Transverse colon (tissue), 4 donors: ENCODE measurements around the gene ABHD8. TPM values are rescaled to one million over a fixed set of nuclear protein-coding genes. Genes with fewer than 3 reads are reported as not detected.

Experiments used
- DNase-seq: peaks from one replicate; pipeline ENCODE4 v3.0.0-alpha.2; 2019
- H3K27ac ChIP-seq, 4 donors: fragments of 200-600 bp; sonication (generic); 2 replicates each; pipeline ENCODE4 v1.5.1; 2016 to 2018; ENCODE audit warnings: inconsistent platforms in 4 of 4
- H3K27me3 ChIP-seq: fragments of 200-600 bp; sonication (generic); 2 replicates; pipeline ENCODE4 v1.5.1; 2017; ENCODE audit warnings: inconsistent platforms
- H3K36me3 ChIP-seq, 4 donors: fragments of 200-600 bp; sonication (generic); 2 replicates each; pipeline ENCODE4 v1.5.1; 2017 to 2019; ENCODE audit warnings: inconsistent platforms in 4 of 4
- H3K4me1 ChIP-seq, 4 donors: fragments of 200-600 bp; sonication (generic); 2 replicates each; pipeline ENCODE4 v1.5.1; 2017 to 2020; ENCODE audit warnings: inconsistent platforms in 4 of 4
- H3K4me3 ChIP-seq, 4 donors: fragments of 200-600 bp; sonication (generic); 1 replicate in 1 of 4; 2 replicates in 3 of 4; pipeline versions ENCODE4 v1.5.1 to v1.6.1; 2017 to 2019; ENCODE audit warnings: inconsistent platforms in 4 of 4
- H3K9me3 ChIP-seq, 2 donors: fragments of 200-600 bp; sonication (generic); 2 replicates each; pipeline ENCODE4 v1.5.1; 2017 to 2019; ENCODE audit warnings: inconsistent platforms in 2 of 2
- EP300 ChIP-seq: sonication (generic); formaldehyde crosslinking; IDR thresholded peaks from one replicate; pipeline ENCODE4 v1.6.1; 2017; ENCODE audit warnings: antibody characterized with exemption, low read depth
- POLR2A ChIP-seq: fragments of 450-650 bp; IDR thresholded peaks from one replicate; pipeline ENCODE4 v1.6.1; 2016; ENCODE audit warnings: antibody characterized with exemption, mild to moderate bottlenecking, moderate library complexity
- POLR2AphosphoS5 ChIP-seq, 3 donors: sonication (generic); formaldehyde crosslinking; IDR thresholded peaks; one replicate each; pipeline ENCODE4 v1.6.1; 2016; ENCODE audit warnings: antibody characterized with exemption in 3 of 3
- WGBS, 2 donors: methylation state at CpG; one replicate each; pipeline ENCODE4 v1.1.5; 2018; ENCODE audit warnings: low coverage in 1 of 2; 5-methylcytosine and 5-hydroxymethylcytosine counted together
- in situ Hi-C, 4 donors: fragments of 200-750 bp; cut with MboI; loops; one replicate each; pipeline versions ENCODE4 v1.15.0 to v1.15.1; 2017; ENCODE audit warnings: low sequenced_read_pairs in 3 of 4, low pct_ligation_motif_present in 1 of 4, low pct_unique_long_range_greater_than_20kb in 1 of 4
- intact Hi-C: fragments of 100-400 bp; cut with DNase I; formaldehyde crosslinking; loops from one replicate; pipeline ENCODE4 v1.15.1; 2023; ENCODE audit warnings: low total_unique reads
- total RNA-seq, 4 donors: library from RNA; depleted of rRNA; stranded (reverse); fragments of >200 nt; gene quantifications; one replicate each; pipeline ENCODE4 v1.1.0, GENCODE V29; 2016
- TF ChIP-seq, protein P1 (sequence below), 5 experiments: fragments of 200-600 bp in 3 of 5; fragments of 450-650 bp in 2 of 5; sonication (generic) in 3 of 5; IDR thresholded peaks; 1 replicate in 2 of 5; 2 replicates in 3 of 5; pipeline ENCODE4 v1.5.1; 2016 to 2017; ENCODE audit warnings: antibody characterized with exemption in 5 of 5, inconsistent platforms in 3 of 5, mild to moderate bottlenecking in 2 of 5, moderate library complexity in 1 of 5

Gene ABHD8
- total RNA-seq, 4 donors from 2014 or later = 6.0 to 14.1 (median 9.1) TPM

DNA sequence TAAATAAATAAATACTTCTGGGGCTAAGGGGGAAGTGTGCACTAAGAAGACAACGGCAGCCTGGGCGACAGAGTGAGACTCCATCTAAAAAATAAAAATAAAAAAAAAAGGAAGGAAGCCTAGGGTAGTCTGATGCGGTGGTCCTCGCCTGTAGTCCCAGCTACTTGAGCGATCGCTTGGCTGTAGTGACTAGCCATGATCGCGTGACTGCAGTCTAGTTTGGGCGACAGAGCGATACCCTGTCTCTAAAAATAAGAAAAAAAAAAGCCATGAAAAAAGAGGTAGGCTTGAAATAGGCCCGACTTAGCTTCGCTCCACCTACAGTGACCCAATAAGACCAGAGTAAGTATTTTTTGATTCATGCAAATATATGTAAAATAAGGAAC, 36.6 kb downstream of the ABHD8 start:
- in situ Hi-C loops (no loop called here), intact Hi-C loops (no loop called here)
- Histone ChIP-seq H3K4me1 (peaks cover 8 to 18% (median 12%) of the 10 kb centered on the region in 4 donors), H3K4me3 (no peak overlapping the region), H3K36me3 (peaks cover 0 to 12% (median 3%) of the 10 kb centered on the region in 4 donors), H3K9me3 (no peaks in the 10 kb centered on the region), H3K27ac (peak overlapping the region; percentile 72 to 86 (median 84)), H3K27me3 (no peaks in the 10 kb centered on the region)
- WGBS, 2 donors = 72% methylated on average over 12 of the region's 12 CpGs; no CpG with 5 or more reads in 1 of the 2 donors
- DNase-seq = no peak
- no peak for TF ChIP-seq POLR2AphosphoS5 (IDR thresholded peaks at IDR 0.05)
- no peak for TF ChIP-seq EP300
- TF ChIP-seq, protein P1, sequence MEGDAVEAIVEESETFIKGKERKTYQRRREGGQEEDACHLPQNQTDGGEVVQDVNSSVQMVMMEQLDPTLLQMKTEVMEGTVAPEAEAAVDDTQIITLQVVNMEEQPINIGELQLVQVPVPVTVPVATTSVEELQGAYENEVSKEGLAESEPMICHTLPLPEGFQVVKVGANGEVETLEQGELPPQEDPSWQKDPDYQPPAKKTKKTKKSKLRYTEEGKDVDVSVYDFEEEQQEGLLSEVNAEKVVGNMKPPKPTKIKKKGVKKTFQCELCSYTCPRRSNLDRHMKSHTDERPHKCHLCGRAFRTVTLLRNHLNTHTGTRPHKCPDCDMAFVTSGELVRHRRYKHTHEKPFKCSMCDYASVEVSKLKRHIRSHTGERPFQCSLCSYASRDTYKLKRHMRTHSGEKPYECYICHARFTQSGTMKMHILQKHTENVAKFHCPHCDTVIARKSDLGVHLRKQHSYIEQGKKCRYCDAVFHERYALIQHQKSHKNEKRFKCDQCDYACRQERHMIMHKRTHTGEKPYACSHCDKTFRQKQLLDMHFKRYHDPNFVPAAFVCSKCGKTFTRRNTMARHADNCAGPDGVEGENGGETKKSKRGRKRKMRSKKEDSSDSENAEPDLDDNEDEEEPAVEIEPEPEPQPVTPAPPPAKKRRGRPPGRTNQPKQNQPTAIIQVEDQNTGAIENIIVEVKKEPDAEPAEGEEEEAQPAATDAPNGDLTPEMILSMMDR (IDR thresholded peaks at IDR 0.05) = no peak
- no peak for TF ChIP-seq POLR2A

DNA sequence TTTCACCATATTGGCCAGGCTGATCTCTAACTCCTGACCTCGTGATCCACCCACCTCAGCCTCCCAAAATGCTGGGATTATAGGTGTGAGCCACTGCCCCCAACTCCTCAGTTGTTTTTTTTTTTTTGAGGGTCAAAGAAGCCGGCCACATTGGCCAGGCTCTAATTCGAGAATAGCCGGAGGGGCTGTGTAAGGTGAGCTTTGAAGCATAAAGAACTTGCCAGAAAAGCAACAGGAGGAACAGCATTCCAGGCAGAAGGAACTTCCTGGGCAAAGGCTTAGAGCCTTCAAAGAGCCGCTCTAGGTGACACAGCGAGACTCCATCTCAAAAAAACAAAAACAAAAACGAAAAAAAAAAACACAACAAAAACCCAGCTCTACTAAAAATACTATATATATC, 37.2 kb downstream of the ABHD8 start:
- intact Hi-C loops = no loop called here
- Histone ChIP-seq H3K9me3 (no peaks in the 10 kb centered on the region), H3K4me3 (no peak overlapping the region), H3K4me1 (peaks cover 8 to 18% (median 12%) of the 10 kb centered on the region in 4 donors), H3K27ac (peak overlapping the region in 3 of 4 donors; percentile 72 to 86 (median 86)), H3K27me3 (no peaks in the 10 kb centered on the region), H3K36me3 (peaks cover 0 to 8% (median 2%) of the 10 kb centered on the region in 4 donors)
- DNase-seq = no peak
- in situ Hi-C loops = no loop called here
- TF ChIP-seq POLR2AphosphoS5 (IDR thresholded peaks at IDR 0.05) = no peak
- no peak for TF ChIP-seq EP300
- TF ChIP-seq, protein P1 (IDR thresholded peaks at IDR 0.05) = no peak
- no peak for TF ChIP-seq POLR2A
- WGBS, 2 donors = 86 to 90% methylated on average over 7 of the region's 7 CpGs

DNA sequence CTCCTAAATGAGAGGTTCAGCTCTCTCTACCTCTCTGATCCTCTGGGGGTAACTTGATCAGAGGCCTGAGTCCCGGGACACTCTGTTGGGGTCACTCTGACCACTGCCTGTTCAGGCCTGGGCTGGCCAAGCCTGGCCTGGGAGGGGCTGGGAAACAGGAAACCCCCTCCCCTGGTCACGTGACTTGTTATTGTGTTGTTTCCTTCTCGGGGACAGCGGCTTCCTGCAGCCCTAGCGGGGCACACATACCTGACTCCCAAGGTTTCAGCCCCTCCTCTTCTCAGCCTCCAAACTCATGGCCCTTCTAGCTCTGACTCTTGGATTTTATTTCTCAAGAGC, 38.6 kb downstream of the ABHD8 start, which contains the start of gene USHBP1:
Gene USHBP1, minus strand, starts transcription at position 105 of the 339 bp plus-strand sequence. CDS start 446 bp downstream, outside the sequence.
- Histone ChIP-seq H3K4me3 (no peak within 1 kb of the TSS), H3K27ac (peak within 1 kb of the TSS in 3 of 4 donors; percentile 28 to 41 (median 30)), H3K4me1 (peaks cover 8 to 18% (median 12%) of the 10 kb centered on the region in 4 donors), H3K9me3 (no peaks in the 10 kb centered on the region), H3K36me3 (peaks cover 0 to 7% (median 0%) of the 10 kb centered on the region in 4 donors), H3K27me3 (no peaks in the 10 kb centered on the region)
- 55% methylated on average over 5 of the region's 5 CpGs; no CpG with 5 or more reads in 1 of the 2 donors for WGBS, 2 donors
- in situ Hi-C loops (no loop called here), intact Hi-C loops (no loop called here)
- DNase-seq = no peak
- TF ChIP-seq EP300 (no peak), POLR2A (no peak), POLR2AphosphoS5 (IDR thresholded peaks at IDR 0.05) (no peak)
- TF ChIP-seq, protein P1 (IDR thresholded peaks at IDR 0.05) = no peak

DNA sequence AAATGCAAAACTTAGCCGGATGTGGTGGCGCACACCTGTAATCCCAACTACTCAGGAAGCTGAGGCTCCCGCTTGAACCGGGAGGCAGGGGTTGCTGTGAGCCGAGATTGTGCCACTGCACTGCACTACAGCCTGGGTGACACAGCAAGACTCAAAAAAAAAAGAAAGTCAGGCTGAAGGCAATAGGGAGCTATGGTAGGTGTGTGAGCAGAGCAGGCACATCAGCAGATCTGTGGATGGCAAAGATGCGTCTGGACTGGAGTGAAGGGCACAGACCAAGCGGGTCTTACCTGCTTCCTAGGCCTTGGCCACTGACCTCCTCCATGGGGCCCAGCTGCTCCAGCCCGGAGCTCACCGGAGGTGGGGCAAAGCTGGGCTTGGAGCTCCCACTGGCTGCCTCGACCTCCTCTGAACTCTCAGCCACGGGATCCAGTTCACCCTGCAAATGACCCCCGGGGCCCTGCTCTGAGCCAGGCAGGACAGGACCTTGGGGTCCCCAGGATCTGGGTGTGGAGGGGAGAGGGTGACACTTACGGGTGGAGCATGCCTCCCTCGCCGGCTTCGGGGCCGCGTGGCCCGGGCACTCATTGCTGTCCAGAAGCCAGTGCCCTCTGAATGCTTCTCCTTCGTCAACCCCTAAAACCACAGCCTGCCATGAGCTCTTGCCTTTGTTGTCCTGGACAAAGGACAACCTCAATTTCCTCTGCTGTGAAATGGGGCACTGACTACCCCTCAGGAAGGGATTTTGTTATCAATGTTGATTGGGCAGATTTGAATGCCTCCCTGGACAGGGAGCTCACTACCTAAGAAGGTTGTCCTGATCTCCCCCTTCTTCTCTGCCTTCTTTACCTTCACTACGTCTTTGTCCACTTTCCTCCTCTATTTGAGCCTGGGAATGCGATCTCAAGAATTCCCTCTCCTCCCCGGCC, 39.2 kb downstream of the ABHD8 start:
- H3K27ac ChIP-seq = peak overlapping the region in 3 of 4 donors; percentile 14 to 41 (median 28)
- intact Hi-C loops = no loop called here
- peaks cover 8 to 18% (median 12%) of the 10 kb centered on the region in 4 donors for H3K4me1 ChIP-seq
- no peak overlapping the region for H3K4me3 ChIP-seq
- WGBS, 2 donors = 70 to 82% methylated on average over 10 to 23 of the region's 23 CpGs
- no peak for DNase-seq
- no peaks in the 10 kb centered on the region for H3K27me3 ChIP-seq
- no peaks in the 10 kb centered on the region for H3K9me3 ChIP-seq
- peaks cover 0 to 3% (median 0%) of the 10 kb centered on the region in 4 donors for H3K36me3 ChIP-seq
- in situ Hi-C loops = no loop called here
- TF ChIP-seq EP300 (no peak), POLR2A (no peak), POLR2AphosphoS5 (IDR thresholded peaks at IDR 0.05) (no peak)
- TF ChIP-seq, protein P1 (IDR thresholded peaks at IDR 0.05) = no peak
